Esophagus squamous epithelium (tissue), 5 donors: ENCODE data around the gene RNF26. TPM values are rescaled to one million over a fixed set of nuclear protein-coding genes. Genes with fewer than 3 reads are reported as not detected.

Source experiments
- DNase-seq: peaks from one replicate; lab custom pipeline; 2025; lab: John Stamatoyannopoulos, UW
- H3K27ac ChIP-seq, 4 donors: fragments of 200-600 bp; sonication (generic); one replicate each; pipeline ENCODE4 v1.5.1; 2016 to 2019; ENCODE audit warnings: mild to moderate bottlenecking in 1 of 4
- H3K27me3 ChIP-seq, 4 donors: fragments of 200-600 bp; sonication (generic); 1 replicate in 3 of 4; 2 replicates in 1 of 4; pipeline versions ENCODE4 v1.5.1 to v1.6.0; 2017 to 2021; ENCODE audit warnings: antibody characterized with exemption in 1 of 4
- H3K36me3 ChIP-seq, 3 donors: fragments of 200-600 bp; sonication (generic); one replicate each; pipeline ENCODE4 v1.5.1; 2016 to 2019
- H3K4me1 ChIP-seq, 3 donors: fragments of 200-600 bp; sonication (generic); one replicate each; pipeline ENCODE4 v1.5.1; 2017 to 2019
- H3K4me3 ChIP-seq, 4 donors: fragments of 200-600 bp; sonication (generic); 1 replicate in 3 of 4; 2 replicates in 1 of 4; pipeline ENCODE4 v1.5.1; 2016 to 2019; ENCODE audit warnings: mild to moderate bottlenecking in 2 of 4, moderate library complexity in 1 of 4
- H3K9me3 ChIP-seq, 3 donors: fragments of 200-600 bp; sonication (generic); one replicate each; pipeline ENCODE4 v1.5.1; 2016 to 2019
- POLR2A ChIP-seq, 4 donors: fragments of 450-650 bp; IDR thresholded peaks; one replicate each; pipeline ENCODE4 v1.6.1; 2017; ENCODE audit warnings: antibody characterized with exemption in 4 of 4, mild to moderate bottlenecking in 4 of 4, moderate library complexity in 3 of 4
- WGBS, 2 donors: methylation state at CpG; one replicate each; pipeline ENCODE4 v1.1.5; 2018; 5-methylcytosine and 5-hydroxymethylcytosine counted together
- intact Hi-C: fragments of 100-400 bp; cut with DNase I; formaldehyde crosslinking; loops from one replicate; pipeline ENCODE4 v1.15.0; 2022
- total RNA-seq, 4 donors: library from RNA; depleted of rRNA; stranded (reverse); fragments of >200 nt; gene quantifications; one replicate each; pipeline ENCODE4 v1.1.0, GENCODE V29; 2016
- TF ChIP-seq, protein P1 (sequence below), 6 experiments: fragments of 450-650 bp in 4 of 6; fragments of 200-600 bp in 2 of 6; sonication (generic) in 2 of 6; IDR thresholded peaks; one replicate each; pipeline ENCODE4 v1.5.1; 2016 to 2019; ENCODE audit warnings: antibody characterized with exemption in 6 of 6, mild to moderate bottlenecking in 4 of 6, moderate library complexity in 4 of 6
- donor health status: DM: yes; HTN: yes; CAD: no.

Gene RNF26
- total RNA-seq, 4 donors from 2014 or later: 10.5 to 17.9 (median 12.2) TPM

GRCh38 chr11:119371067-119371601, 36.8 kb downstream of the RNF26 start:
- no peak for DNase-seq
- no peaks in the 10 kb centered on the region for H3K9me3 ChIP-seq
- peak overlapping the region; percentile 74 to 95 (median 88) for H3K27ac ChIP-seq
- peaks cover 57 to 98% (median 77%) of the 10 kb centered on the region in 3 donors for H3K4me1 ChIP-seq
- WGBS, 2 donors: 50 to 64% methylated on average over 6 of the region's 8 CpGs
- no peaks in the 10 kb centered on the region for H3K36me3 ChIP-seq
- peaks cover 0 to 11% (median 0%) of the 10 kb centered on the region in 4 donors for H3K27me3 ChIP-seq
- TF ChIP-seq, protein P1, sequence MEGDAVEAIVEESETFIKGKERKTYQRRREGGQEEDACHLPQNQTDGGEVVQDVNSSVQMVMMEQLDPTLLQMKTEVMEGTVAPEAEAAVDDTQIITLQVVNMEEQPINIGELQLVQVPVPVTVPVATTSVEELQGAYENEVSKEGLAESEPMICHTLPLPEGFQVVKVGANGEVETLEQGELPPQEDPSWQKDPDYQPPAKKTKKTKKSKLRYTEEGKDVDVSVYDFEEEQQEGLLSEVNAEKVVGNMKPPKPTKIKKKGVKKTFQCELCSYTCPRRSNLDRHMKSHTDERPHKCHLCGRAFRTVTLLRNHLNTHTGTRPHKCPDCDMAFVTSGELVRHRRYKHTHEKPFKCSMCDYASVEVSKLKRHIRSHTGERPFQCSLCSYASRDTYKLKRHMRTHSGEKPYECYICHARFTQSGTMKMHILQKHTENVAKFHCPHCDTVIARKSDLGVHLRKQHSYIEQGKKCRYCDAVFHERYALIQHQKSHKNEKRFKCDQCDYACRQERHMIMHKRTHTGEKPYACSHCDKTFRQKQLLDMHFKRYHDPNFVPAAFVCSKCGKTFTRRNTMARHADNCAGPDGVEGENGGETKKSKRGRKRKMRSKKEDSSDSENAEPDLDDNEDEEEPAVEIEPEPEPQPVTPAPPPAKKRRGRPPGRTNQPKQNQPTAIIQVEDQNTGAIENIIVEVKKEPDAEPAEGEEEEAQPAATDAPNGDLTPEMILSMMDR (IDR thresholded peaks at IDR 0.05): no peak
- no peak for TF ChIP-seq POLR2A (IDR thresholded peaks at IDR 0.05)
- H3K4me3 ChIP-seq: no peak overlapping the region
- intact Hi-C loops: no loop called here

DNA sequence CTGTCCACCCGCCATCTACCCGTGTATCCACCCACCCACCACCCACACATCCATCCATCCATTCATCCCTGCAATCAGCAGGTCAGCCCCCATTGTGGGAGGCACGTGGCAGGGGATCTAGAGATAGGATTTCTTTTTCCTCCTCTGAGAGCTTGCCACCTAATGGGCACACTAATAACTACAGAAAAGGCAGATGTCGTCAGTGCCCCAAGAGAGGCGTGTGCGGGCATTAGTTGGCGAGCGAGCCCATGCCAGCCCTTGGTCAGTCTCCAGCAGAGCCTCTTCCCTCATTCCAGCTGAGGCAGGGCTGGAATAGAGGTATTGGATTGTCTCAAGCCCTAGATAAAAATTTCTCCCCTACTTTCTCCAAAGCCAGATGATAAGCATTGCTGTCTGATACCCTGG, 37.5 kb downstream of the RNF26 start:
- peak overlapping the region; percentile 74 to 95 (median 88) for H3K27ac ChIP-seq
- H3K36me3 ChIP-seq: no peaks in the 10 kb centered on the region
- WGBS, 2 donors: 10 to 32% methylated on average over 8 of the region's 8 CpGs
- TF ChIP-seq, protein P1 (IDR thresholded peaks at IDR 0.05): peak in 5 of 6 experiments; percentile 16 to 59 (median 50)
- TF ChIP-seq POLR2A (IDR thresholded peaks at IDR 0.05): no peak
- peaks cover 61 to 98% (median 76%) of the 10 kb centered on the region in 3 donors for H3K4me1 ChIP-seq
- intact Hi-C loops: no loop called here
- DNase-seq: no peak
- H3K4me3 ChIP-seq: no peak overlapping the region
- no peaks in the 10 kb centered on the region for H3K9me3 ChIP-seq
- H3K27me3 ChIP-seq: peaks cover 0 to 11% (median 0%) of the 10 kb centered on the region in 4 donors

DNA sequence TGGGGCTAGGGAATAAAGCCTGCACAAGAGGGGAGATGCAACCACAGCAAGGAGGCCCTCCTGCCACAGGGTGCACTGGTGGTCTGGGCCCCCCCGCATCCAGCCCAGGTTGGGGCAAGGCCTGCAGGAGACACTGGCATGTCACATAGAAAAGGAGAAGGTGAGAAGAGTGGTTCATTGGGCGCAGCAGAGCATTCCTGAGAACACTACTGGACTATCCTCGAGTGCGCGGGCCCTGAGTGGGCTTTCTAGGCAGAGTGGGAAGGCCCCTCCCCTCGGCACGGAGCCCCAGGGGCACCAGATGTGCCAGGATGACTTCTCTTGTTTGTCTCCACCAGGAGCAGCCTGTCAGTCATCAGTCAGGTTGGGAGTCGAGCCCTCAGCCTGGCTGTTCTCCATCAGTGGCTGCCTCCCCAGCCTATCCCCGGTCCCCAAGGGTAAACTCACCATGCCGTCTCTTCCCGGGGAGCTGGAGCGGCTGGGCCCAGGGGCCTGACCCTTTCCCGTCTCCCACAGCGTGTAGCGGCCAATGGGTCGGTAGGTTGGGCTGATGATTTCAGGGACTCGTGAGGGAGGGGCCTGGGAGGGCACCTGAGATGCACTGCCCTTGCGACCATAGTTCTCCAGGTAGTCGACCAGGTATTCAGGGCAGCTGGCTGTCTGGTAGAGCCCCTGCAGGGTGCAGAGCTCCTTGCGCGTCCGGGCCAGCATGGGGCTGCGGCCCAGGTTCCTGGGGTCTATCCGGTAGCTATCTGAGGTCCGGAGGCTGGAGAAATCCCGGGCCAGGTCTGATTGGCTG, 38.1 kb downstream of the RNF26 start:
- peaks cover 54 to 98% (median 75%) of the 10 kb centered on the region in 3 donors for H3K4me1 ChIP-seq
- WGBS, 2 donors: 70 to 75% methylated on average over 2 to 11 of the region's 26 CpGs
- H3K9me3 ChIP-seq: no peaks in the 10 kb centered on the region
- peaks cover 0 to 7% (median 0%) of the 10 kb centered on the region in 4 donors for H3K27me3 ChIP-seq
- no peak for DNase-seq
- TF ChIP-seq, protein P1 (IDR thresholded peaks at IDR 0.05): no peak
- no peak for TF ChIP-seq POLR2A (IDR thresholded peaks at IDR 0.05)
- no peaks in the 10 kb centered on the region for H3K36me3 ChIP-seq
- H3K4me3 ChIP-seq: no peak overlapping the region
- H3K27ac ChIP-seq: peak overlapping the region in 3 of 4 donors; percentile 83 to 95 (median 92)
- intact Hi-C loops: no loop called here

DNA sequence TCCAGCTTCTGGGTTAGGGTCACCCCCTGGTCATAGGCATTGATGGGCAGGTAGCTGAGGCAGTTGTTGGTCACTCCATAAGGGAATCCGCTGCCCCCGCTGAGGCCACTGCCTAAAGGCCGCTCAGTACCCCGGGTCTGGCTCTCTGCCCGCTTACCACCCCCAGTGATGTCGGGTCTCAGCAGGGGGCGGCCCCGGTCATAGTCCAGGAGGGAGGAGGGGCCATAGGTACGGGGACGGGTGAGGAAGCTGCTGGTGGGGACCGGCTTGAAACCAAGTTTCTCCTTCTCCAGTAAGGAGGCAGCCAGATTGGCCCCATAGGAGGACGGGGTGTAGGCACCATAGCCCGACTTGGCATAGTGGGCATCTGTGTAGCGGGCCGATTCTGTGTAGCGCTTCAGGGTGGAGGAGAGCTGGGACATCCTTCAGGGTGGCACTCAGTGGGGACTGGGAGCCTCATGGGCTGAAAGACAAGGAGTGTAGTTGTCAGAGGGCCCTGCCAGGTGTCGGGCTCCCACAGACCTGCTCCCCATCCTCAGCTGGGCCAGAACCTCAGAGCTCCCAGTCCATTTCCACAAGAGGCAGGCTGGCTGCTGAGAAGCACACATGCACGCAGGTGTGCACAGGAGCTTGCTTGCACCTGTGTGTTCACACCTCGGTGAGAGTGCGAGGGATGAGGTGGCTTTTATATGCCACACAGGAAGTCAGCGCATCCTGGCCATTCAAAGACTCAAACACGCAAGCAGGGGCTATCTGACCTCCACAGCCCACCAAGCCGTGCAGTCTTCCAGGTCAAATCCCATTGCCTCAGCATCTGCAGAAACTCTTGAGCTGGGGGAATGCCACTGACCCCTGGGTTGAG, 39.0 kb downstream of the RNF26 start:
- peaks cover 0 to 4% (median 0%) of the 10 kb centered on the region in 4 donors for H3K27me3 ChIP-seq
- no peak for DNase-seq
- no peaks in the 10 kb centered on the region for H3K9me3 ChIP-seq
- intact Hi-C loops: no loop called here
- H3K27ac ChIP-seq: peak overlapping the region in 1 of 4 donors; percentile 75
- no peaks in the 10 kb centered on the region for H3K36me3 ChIP-seq
- H3K4me3 ChIP-seq: no peak overlapping the region
- 72 to 76% methylated on average over 6 to 7 of the region's 23 CpGs for WGBS, 2 donors
- TF ChIP-seq, protein P1 (IDR thresholded peaks at IDR 0.05): no peak
- TF ChIP-seq POLR2A (IDR thresholded peaks at IDR 0.05): no peak
- H3K4me1 ChIP-seq: peaks cover 46 to 98% (median 70%) of the 10 kb centered on the region in 3 donors
